ENCODE measurements around the gene CCS.

CCS gene

GRCh38 chr11:66607126-66607834 lies 14.3 kb downstream of the CCS start:
- no peak for FAIRE-seq
- DNase-seq (ENCODE audit: insufficient read length, low spot score), result no peak
- no peak for TF ChIP-seq PAX5 (IDR thresholded peaks at IDR 0.05; ENCODE audit: insufficient read depth, low read length, severe bottlenecking)
- no peak for TF ChIP-seq SPI1 (IDR thresholded peaks at IDR 0.05; ENCODE audit: low read depth, low read length)
- no peak for TF ChIP-seq POLR2AphosphoS5 (IDR thresholded peaks at IDR 0.05; ENCODE audit: low read depth, low read length)
- no peak for TF ChIP-seq TAF1 (IDR thresholded peaks at IDR 0.05; ENCODE audit: low read depth, low read length)
- no peak for TF ChIP-seq POLR2A (IDR thresholded peaks at IDR 0.05; ENCODE audit: low read depth, low read length)
- no peak for TF ChIP-seq POU2F2 (IDR thresholded peaks at IDR 0.05; ENCODE audit: low read depth, low read length)

- no peak for FAIRE-seq
- DNase-seq (ENCODE audit: insufficient read length, low spot score), result no peak
- no peak for TF ChIP-seq POLR2AphosphoS5 (IDR thresholded peaks at IDR 0.05; ENCODE audit: low read depth, low read length)
- no peak for TF ChIP-seq PAX5 (IDR thresholded peaks at IDR 0.05; ENCODE audit: insufficient read depth, low read length, severe bottlenecking)
- no peak for TF ChIP-seq POLR2A (IDR thresholded peaks at IDR 0.05; ENCODE audit: low read depth, low read length)
- TF ChIP-seq SPI1 (IDR thresholded peaks at IDR 0.05; ENCODE audit: low read depth, low read length), result no peak
- no peak for TF ChIP-seq TAF1 (IDR thresholded peaks at IDR 0.05; ENCODE audit: low read depth, low read length)
- TF ChIP-seq POU2F2 (IDR thresholded peaks at IDR 0.05; ENCODE audit: low read depth, low read length), result no peak
These were observed 17.0 kb downstream of the CCS start for GRCh38 chr11:66609721-66610617.

DNA sequence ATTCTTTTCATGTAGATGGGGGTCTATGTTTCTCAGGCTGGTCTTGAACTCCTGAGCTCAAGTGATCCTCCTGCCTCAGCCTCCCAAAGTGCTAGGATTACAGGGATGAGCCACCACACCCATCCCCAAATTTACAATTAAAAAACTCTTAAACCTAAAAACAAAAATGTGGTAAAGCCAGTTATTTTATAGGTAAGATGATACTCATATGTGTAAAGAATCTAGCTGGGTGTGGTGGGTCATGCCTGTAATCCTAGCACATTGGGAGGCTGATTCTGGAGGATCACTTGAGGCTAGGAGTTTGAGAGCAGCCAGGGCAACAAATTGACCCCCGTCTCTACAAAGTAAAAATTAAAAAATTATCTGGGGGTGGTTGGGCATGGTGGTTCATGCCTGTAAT lies 19.5 kb downstream of the CCS start:
- TF ChIP-seq PAX5 (IDR thresholded peaks at IDR 0.05; ENCODE audit: insufficient read depth, low read length, severe bottlenecking) (no peak), POLR2AphosphoS5 (IDR thresholded peaks at IDR 0.05; ENCODE audit: low read depth, low read length) (no peak), POLR2A (IDR thresholded peaks at IDR 0.05; ENCODE audit: low read depth, low read length) (no peak), POU2F2 (IDR thresholded peaks at IDR 0.05; ENCODE audit: low read depth, low read length) (no peak), SPI1 (IDR thresholded peaks at IDR 0.05; ENCODE audit: low read depth, low read length) (no peak), TAF1 (IDR thresholded peaks at IDR 0.05; ENCODE audit: low read depth, low read length) (no peak)
- FAIRE-seq, result no peak
- no peak for DNase-seq (ENCODE audit: insufficient read length, low spot score)

GRCh38 chr11:66614073-66614472 lies 21.1 kb downstream of the CCS start:
- DNase-seq (ENCODE audit: insufficient read length, low spot score) (no peak), FAIRE-seq (no peak)
- TF ChIP-seq POLR2A (IDR thresholded peaks at IDR 0.05; ENCODE audit: low read depth, low read length), result no peak

DNA sequence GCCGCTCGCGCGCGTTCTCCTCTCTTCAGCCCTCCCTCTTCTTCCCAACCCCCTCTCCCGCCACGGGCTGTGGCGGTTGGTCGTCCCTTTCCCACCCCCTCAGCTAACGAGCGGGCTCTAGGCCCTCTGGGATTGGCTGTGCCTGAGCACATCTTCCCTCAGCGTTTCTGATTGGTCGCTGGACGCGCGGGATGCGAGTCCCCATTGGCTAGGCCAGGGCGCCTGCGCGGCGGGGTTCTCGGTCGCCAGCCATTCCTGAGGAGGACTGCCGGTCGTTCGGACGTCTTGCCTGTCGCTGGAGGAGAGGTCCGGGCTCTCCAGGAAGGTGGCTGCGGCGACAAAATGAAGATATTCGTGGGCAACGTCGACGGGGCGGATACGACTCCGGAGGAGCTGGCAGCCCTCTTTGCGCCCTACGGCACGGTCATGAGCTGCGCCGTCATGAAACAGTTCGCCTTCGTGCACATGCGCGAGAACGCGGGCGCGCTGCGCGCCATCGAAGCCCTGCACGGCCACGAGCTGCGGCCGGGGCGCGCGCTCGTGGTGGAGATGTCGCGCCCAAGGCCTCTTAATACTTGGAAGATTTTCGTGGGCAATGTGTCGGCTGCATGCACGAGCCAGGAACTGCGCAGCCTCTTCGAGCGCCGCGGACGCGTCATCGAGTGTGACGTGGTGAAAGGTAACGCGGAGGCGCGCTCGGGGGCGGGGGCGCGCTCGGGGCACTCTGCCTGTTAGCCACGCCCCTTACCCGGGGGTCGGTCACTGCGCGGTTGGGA lies 23.6 kb downstream of the CCS start, which contains the start of gene RBM14:
Gene RBM14, plus strand, starts transcription at position 252 of the 776 bp plus-strand sequence. Its CDS starts 91 bp downstream, at position 343.
- no peak for TF ChIP-seq SPI1 (IDR thresholded peaks at IDR 0.05; ENCODE audit: low read depth, low read length)
- TF ChIP-seq TAF1 (IDR thresholded peaks at IDR 0.05; ENCODE audit: low read depth, low read length), result peak; percentile 98
- peak; percentile 16; the same call in 1 of the 2 replicates for TF ChIP-seq POU2F2 (IDR thresholded peaks at IDR 0.05; ENCODE audit: low read depth, low read length)
- peak; percentile 99 for TF ChIP-seq POLR2AphosphoS5 (IDR thresholded peaks at IDR 0.05; ENCODE audit: low read depth, low read length)
- peak; percentile 98 for TF ChIP-seq POLR2A (IDR thresholded peaks at IDR 0.05; ENCODE audit: low read depth, low read length)
- TF ChIP-seq PAX5 (IDR thresholded peaks at IDR 0.05; ENCODE audit: insufficient read depth, low read length, severe bottlenecking), result no peak
- DNase-seq (ENCODE audit: insufficient read length, low spot score) (peak; percentile 99), FAIRE-seq (peak; percentile 93)

- DNase-seq (ENCODE audit: insufficient read length, low spot score), result no peak
These were observed 24.3 kb downstream of the CCS start for GRCh38 chr11:66617155-66617834.

GRCh38 chr11:66619080-66619554 lies 26.1 kb downstream of the CCS start:
- FAIRE-seq (no peak), DNase-seq (ENCODE audit: insufficient read length, low spot score) (no peak)
- TF ChIP-seq POLR2A (IDR thresholded peaks at IDR 0.05; ENCODE audit: low read depth, low read length) (no peak), PAX5 (IDR thresholded peaks at IDR 0.05; ENCODE audit: insufficient read depth, low read length, severe bottlenecking) (no peak), SPI1 (IDR thresholded peaks at IDR 0.05; ENCODE audit: low read depth, low read length) (no peak), TAF1 (IDR thresholded peaks at IDR 0.05; ENCODE audit: low read depth, low read length) (no peak), POU2F2 (IDR thresholded peaks at IDR 0.05; ENCODE audit: low read depth, low read length) (no peak), POLR2AphosphoS5 (IDR thresholded peaks at IDR 0.05; ENCODE audit: low read depth, low read length) (no peak)

More at GRCh38 chr11:66617155-66617834, 24.3 kb downstream of the CCS start:
- FAIRE-seq, result no peak
- TF ChIP-seq POU2F2 (IDR thresholded peaks at IDR 0.05; ENCODE audit: low read depth, low read length), result 0 out of 2 replicates have a peak, but pooled peaks have one; percentile 12
- peak; percentile 31; the same call in 1 of the 2 replicates for TF ChIP-seq SPI1 (IDR thresholded peaks at IDR 0.05; ENCODE audit: low read depth, low read length)
- no peak for TF ChIP-seq POLR2A (IDR thresholded peaks at IDR 0.05; ENCODE audit: low read depth, low read length)

DNA sequence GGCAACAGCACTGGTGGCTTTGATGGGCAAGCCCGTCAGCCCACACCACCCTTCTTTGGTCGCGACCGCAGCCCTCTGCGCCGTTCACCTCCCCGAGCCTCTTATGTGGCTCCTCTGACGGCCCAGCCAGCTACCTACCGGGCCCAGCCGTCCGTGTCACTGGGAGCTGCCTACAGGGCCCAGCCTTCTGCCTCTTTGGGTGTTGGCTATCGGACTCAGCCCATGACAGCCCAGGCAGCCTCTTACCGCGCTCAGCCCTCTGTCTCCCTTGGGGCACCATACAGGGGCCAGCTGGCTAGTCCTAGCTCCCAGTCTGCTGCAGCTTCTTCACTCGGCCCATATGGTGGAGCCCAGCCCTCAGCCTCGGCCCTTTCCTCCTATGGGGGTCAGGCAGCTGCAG lies 31.5 kb downstream of the CCS start:
- DNase-seq (ENCODE audit: insufficient read length, low spot score) (no peak), FAIRE-seq (no peak)
- TF ChIP-seq POLR2AphosphoS5 (IDR thresholded peaks at IDR 0.05; ENCODE audit: low read depth, low read length) (no peak), POU2F2 (IDR thresholded peaks at IDR 0.05; ENCODE audit: low read depth, low read length) (no peak), SPI1 (IDR thresholded peaks at IDR 0.05; ENCODE audit: low read depth, low read length) (no peak), TAF1 (IDR thresholded peaks at IDR 0.05; ENCODE audit: low read depth, low read length) (no peak), PAX5 (IDR thresholded peaks at IDR 0.05; ENCODE audit: insufficient read depth, low read length, severe bottlenecking) (no peak), POLR2A (IDR thresholded peaks at IDR 0.05; ENCODE audit: low read depth, low read length) (no peak)

Measured in GM12891 (cell line).